Head of caudate nucleus (tissue), 42 donors: ENCODE results near the gene RPUSD2.
"Not testable (repeated sequence)": the region's sequence is repeated elsewhere in the genome, so short reads cannot be mapped to it uniquely, and the experiment has no call there.

Experiments used
- DNase-seq, 42 donors: peaks; one replicate each; pipeline versions ENCODE4 v3.0.0 to v3.0.0-alpha.2; 2020 to 2021; ENCODE audit warnings: mixed read lengths in 7 of 42
- intact Hi-C: fragments of 100-400 bp; cut with DNase I; formaldehyde crosslinking; loops from one replicate; pipeline ENCODE4 v1.15.0; 2022

The RPUSD2 gene

GRCh38 chr15:40563426-40563825, 5.7 kb upstream of the RPUSD2 start:
- no peak for DNase-seq
- intact Hi-C loops, result loop anchor here (10.0 kb wide), 1 partner anchor 191 kb away; the partner anchor contains the start of gene RMDN3

GRCh38 chr15:40564591-40565332, 4.3 kb upstream of the RPUSD2 start, which contains the start of gene CCDC32:
TSS of gene CCDC32 (minus strand) at chr15:40565042. CDS start at chr15:40563015, 2,027 bp downstream.
- intact Hi-C loops, result loop anchor here (5.0 to 10.0 kb wide), 2 partner anchors 190 to 243 kb away; partner anchors contain the start of genes DNAJC17, RMDN3 and ZFYVE19
- DNase-seq, result peak; percentile 99 to 100 (median 100)

- DNase-seq, result no peak
- intact Hi-C loops, result loop anchor here (5.0 to 10.0 kb wide), 2 partner anchors 189 to 242 kb away; partner anchors contain the start of genes DNAJC17, RMDN3 and ZFYVE19
These were observed 3.5 kb upstream of the RPUSD2 start for GRCh38 chr15:40565333-40566238.

GRCh38 chr15:40567111-40567510, 2.0 kb upstream of the RPUSD2 start:
- peak in 2 of 42 donors; percentile 52 to 58 for DNase-seq
- intact Hi-C loops, result loop anchor here (5.0 to 10.0 kb wide), 2 partner anchors 188 to 240 kb away; partner anchors contain the start of genes DNAJC17, RMDN3 and ZFYVE19

GRCh38 chr15:40575113-40575512, 6.0 kb downstream of the RPUSD2 start:
- intact Hi-C loops, result loop anchor here (10.0 kb wide), 1 partner anchor 120 kb away; no protein-coding TSS in a partner anchor
- no peak for DNase-seq

- not testable (repeated sequence) for DNase-seq
- intact Hi-C loops, result loop anchor here (10.0 kb wide), 1 partner anchor 122 kb away; no protein-coding TSS in a partner anchor
These were observed 7.8 kb downstream of the RPUSD2 start for GRCh38 chr15:40576914-40577313.

GRCh38 chr15:40578892-40579291, 9.8 kb downstream of the RPUSD2 start:
- DNase-seq, result no peak
- intact Hi-C loops, result loop anchor here (10.0 kb wide), 1 partner anchor 124 kb away; no protein-coding TSS in a partner anchor

- DNase-seq, intact Hi-C loops: not testable (repeated sequence)
These were observed 12.7 kb downstream of the RPUSD2 start for GRCh38 chr15:40581796-40582195.

- peak in 6 of 42 donors; percentile 13 to 40 (median 28) for DNase-seq
- intact Hi-C loops, result no loop called here
These were observed 13.7 kb downstream of the RPUSD2 start for GRCh38 chr15:40582726-40583246.

- DNase-seq, result peak in 34 of 42 donors; percentile 9 to 77 (median 48)
- intact Hi-C loops, result no loop called here
These were observed 15.1 kb downstream of the RPUSD2 start for GRCh38 chr15:40584191-40584590.

GRCh38 chr15:40590667-40591050, 21.6 kb downstream of the RPUSD2 start:
- DNase-seq, result peak in 1 of 42 donors; percentile 27
- intact Hi-C loops, result no loop called here

- intact Hi-C loops, result no loop called here
These were observed 22.3 kb downstream of the RPUSD2 start for GRCh38 chr15:40591389-40591788.

GRCh38 chr15:40593165-40593564, 24.1 kb downstream of the RPUSD2 start:
- no peak for DNase-seq

More at GRCh38 chr15:40591389-40591788, 22.3 kb downstream of the RPUSD2 start:
- DNase-seq, result peak in 1 of 42 donors; percentile 19

GRCh38 chr15:40593588-40594428, 24.7 kb downstream of the RPUSD2 start, which contains the start of gene KNL1:
TSS of gene KNL1 (plus strand) at chr15:40594249. CDS start at chr15:40602932, 8,683 bp downstream.
- intact Hi-C loops, result no loop called here
- DNase-seq, result peak; percentile 83 to 98 (median 94)

More at GRCh38 chr15:40593165-40593564, 24.1 kb downstream of the RPUSD2 start:
- intact Hi-C loops, result no loop called here

- DNase-seq, result peak in 11 of 42 donors; percentile 5 to 36 (median 19)
- intact Hi-C loops, result no loop called here
These were observed 25.3 kb downstream of the RPUSD2 start for GRCh38 chr15:40594429-40594836.

GRCh38 chr15:40595219-40595618, 26.1 kb downstream of the RPUSD2 start:
- intact Hi-C loops, result no loop called here
- DNase-seq, result no peak

GRCh38 chr15:40595773-40596172, 26.7 kb downstream of the RPUSD2 start:
- intact Hi-C loops, result no loop called here
- no peak for DNase-seq

- DNase-seq, result no peak
- intact Hi-C loops, result no loop called here
These were observed 27.9 kb downstream of the RPUSD2 start for GRCh38 chr15:40597024-40597423.
